H9 (cell line): ENCODE measurements around the gene POLE2. TPM values are rescaled to one million over a fixed set of nuclear protein-coding genes. Genes with fewer than 3 reads are reported as not detected.
A peak's percentile ranks its signal among the peaks of the same experiment; 100 is the strongest.
"Not testable (repeated sequence)": the region's sequence is repeated elsewhere in the genome, so short reads cannot be mapped to it uniquely, and the experiment has no call there.

Source experiments
- DNase-seq: peaks from one replicate; pipeline ENCODE4 v3.0.0-alpha.2; 2017
- H2AFZ ChIP-seq: one replicate; pipeline ENCODE4 v1.6.1; 2013; ENCODE audit warnings: mild to moderate bottlenecking, low read length, control low read depth, moderate library complexity
- H2AK5ac ChIP-seq: 2 replicates; pipeline ENCODE4 v1.6.1; 2013; ENCODE audit warnings: low read length, control low read depth, mixed read lengths; ENCODE audit not compliant: insufficient read length
- H2BK120ac ChIP-seq: one replicate; pipeline ENCODE4 v1.6.1; 2013; ENCODE audit warnings: low read depth, mild to moderate bottlenecking, low read length, control low read depth, inconsistent platforms; ENCODE audit not compliant: poor library complexity, severe bottlenecking
- H2BK12ac ChIP-seq: 2 replicates; pipeline ENCODE4 v1.6.1; 2013; ENCODE audit warnings: low read length, control low read depth, mixed read lengths, low read depth; ENCODE audit not compliant: insufficient read length
- H2BK15ac ChIP-seq: 2 replicates; pipeline ENCODE4 v1.6.1; 2013; ENCODE audit warnings: low read depth, low read length, control low read depth
- H2BK20ac ChIP-seq: one replicate; pipeline ENCODE4 v1.6.1; 2013; ENCODE audit warnings: low read depth, mild to moderate bottlenecking, low read length, control low read depth, inconsistent platforms; ENCODE audit not compliant: poor library complexity, severe bottlenecking
- H2BK5ac ChIP-seq: 2 replicates; pipeline ENCODE4 v1.6.1; 2013; ENCODE audit warnings: low read length, control low read depth, mixed read lengths; ENCODE audit not compliant: insufficient read length
- H3K14ac ChIP-seq: 2 replicates; pipeline ENCODE4 v1.6.1; 2013; ENCODE audit warnings: low read length, control low read depth; ENCODE audit not compliant: insufficient read depth
- H3K18ac ChIP-seq: 2 replicates; pipeline ENCODE4 v1.6.1; 2013; ENCODE audit warnings: low read depth, mild to moderate bottlenecking, mixed read lengths, low read length, control low read depth; ENCODE audit not compliant: insufficient read length
- H3K23ac ChIP-seq: 2 replicates; pipeline ENCODE4 v1.6.1; 2013; ENCODE audit warnings: low read length, control low read depth, mixed read lengths, low read depth; ENCODE audit not compliant: insufficient read length
- H3K23me2 ChIP-seq: 2 replicates; pipeline ENCODE4 v1.6.1; 2013; ENCODE audit warnings: low read depth, mild to moderate bottlenecking, mixed read lengths, low read length, control low read depth; ENCODE audit not compliant: insufficient read length, poor library complexity, severe bottlenecking
- H3K27ac ChIP-seq: 2 replicates; pipeline ENCODE4 v1.5.1; 2013; ENCODE audit warnings: low read length, control low read depth, mixed read lengths, low read depth; ENCODE audit not compliant: insufficient read length
- H3K27me3 ChIP-seq: 2 replicates; pipeline ENCODE4 v1.6.1; 2013; ENCODE audit warnings: low read length, control low read depth, inconsistent platforms; ENCODE audit not compliant: insufficient read depth
- H3K4ac ChIP-seq: 2 replicates; pipeline ENCODE4 v1.6.1; 2013; ENCODE audit warnings: low read depth, mild to moderate bottlenecking, control low read depth, inconsistent platforms, low read length, moderate library complexity
- H3K4me1 ChIP-seq: 2 replicates; pipeline ENCODE4 v1.6.1; 2013; ENCODE audit warnings: low read length, control low read depth, inconsistent platforms; ENCODE audit not compliant: insufficient read depth
- H3K4me2 ChIP-seq: 2 replicates; pipeline ENCODE4 v1.6.1; 2013; ENCODE audit warnings: low read length, control low read depth, mixed read lengths; ENCODE audit not compliant: insufficient read length, insufficient read depth
- H3K56ac ChIP-seq: 2 replicates; pipeline ENCODE4 v1.6.1; 2013; ENCODE audit warnings: low read depth, mild to moderate bottlenecking, mixed read lengths, low read length, control low read depth; ENCODE audit not compliant: insufficient read length
- H3K79me1 ChIP-seq: 2 replicates; pipeline ENCODE4 v1.6.1; 2013; ENCODE audit warnings: low read depth, mild to moderate bottlenecking, moderate library complexity, low read length, control low read depth, inconsistent platforms; ENCODE audit not compliant: insufficient read depth, poor library complexity, severe bottlenecking
- H3K79me2 ChIP-seq: 2 replicates; pipeline ENCODE4 v1.6.1; 2013; ENCODE audit warnings: low read length, control low read depth, inconsistent platforms; ENCODE audit not compliant: insufficient read depth
- H3K9ac ChIP-seq: 2 replicates; pipeline ENCODE4 v1.6.1; 2013; ENCODE audit warnings: low read length, control low read depth, mixed read lengths; ENCODE audit not compliant: insufficient read length; ENCODE audit errors: extremely low read depth
- H3K9me3 ChIP-seq: one replicate; pipeline ENCODE4 v1.6.1; 2013; ENCODE audit warnings: low read depth, low read length, inconsistent platforms; ENCODE audit not compliant: control insufficient read depth
- H3T11ph ChIP-seq: one replicate; pipeline ENCODE4 v1.6.1; 2013; ENCODE audit warnings: mild to moderate bottlenecking, low read length, control low read depth, inconsistent platforms
- H4K20me1 ChIP-seq: one replicate; pipeline ENCODE4 v1.6.1; 2013; ENCODE audit not compliant: control insufficient read depth, insufficient read length, insufficient read depth
- H4K5ac ChIP-seq: 2 replicates; pipeline ENCODE4 v1.6.1; 2013; ENCODE audit warnings: low read depth, mild to moderate bottlenecking, mixed read lengths, low read length, control low read depth; ENCODE audit not compliant: insufficient read length
- H4K8ac ChIP-seq: replicated peaks from 2 replicates; pipeline ENCODE4 v1.6.1; 2013; ENCODE audit warnings: low read length, control low read depth, mixed read lengths, low read depth; ENCODE audit not compliant: insufficient read length
- H4K91ac ChIP-seq: 2 replicates; pipeline ENCODE4 v1.6.1; 2013; ENCODE audit warnings: low read depth, mild to moderate bottlenecking, moderate library complexity, mixed read lengths, low read length, control low read depth; ENCODE audit not compliant: insufficient read length
- H3K27ac Mint-ChIP-seq, 3 experiments: 2 replicates in 2 of 3; 3 replicates in 1 of 3; pipeline ENCODE4 v1.8.0; 2020 to 2021; ENCODE audit warnings: mixed read lengths in 3 of 3, mild to moderate bottlenecking in 1 of 3, moderate library complexity in 1 of 3
- H3K27me3 Mint-ChIP-seq: 2 replicates; pipeline ENCODE4 v1.8.0; 2021; ENCODE audit warnings: low read depth, mild to moderate bottlenecking, moderate library complexity, mixed read lengths
- H3K36me3 Mint-ChIP-seq, 3 experiments: 2 replicates in 2 of 3; 3 replicates in 1 of 3; pipeline ENCODE4 v1.8.0; 2020 to 2021; ENCODE audit warnings: low read depth in 3 of 3, mixed read lengths in 3 of 3; ENCODE audit not compliant: insufficient read depth in 1 of 3
- H3K4me1 Mint-ChIP-seq, 2 experiments: 2 replicates each; pipeline ENCODE4 v1.8.0; 2020; ENCODE audit warnings: mixed read lengths in 2 of 2
- H3K4me3 Mint-ChIP-seq, 2 experiments: 2 replicates in 1 of 2; 3 replicates in 1 of 2; pipeline ENCODE4 v1.8.0; 2020 to 2021; ENCODE audit warnings: mild to moderate bottlenecking in 2 of 2, mixed read lengths in 2 of 2, moderate library complexity in 1 of 2
- H3K9me3 Mint-ChIP-seq, 2 experiments: 2 replicates in 1 of 2; 3 replicates in 1 of 2; pipeline ENCODE4 v1.8.0; 2020; ENCODE audit warnings: mild to moderate bottlenecking in 2 of 2, mixed read lengths in 2 of 2, moderate library complexity in 1 of 2
- WGBS: extraction: QIAGEN DNeasy Blood & Tissue Kit; methylation state at CpG from one replicate; pipeline ENCODE4 v1.1.7; 2013; ENCODE audit warnings: missing lambda C conversion rate, low lambda C conversion rate, mixed read lengths; ENCODE audit not compliant: insufficient read length; ENCODE audit errors: extremely low coverage; 5-methylcytosine and 5-hydroxymethylcytosine counted together
- total RNA-seq: library from RNA; stranded (reverse); gene quantifications from 2 replicates; pipeline ENCODE4 v1.2.1, GENCODE V29; 2021
- TF ChIP-seq, protein P1 (sequence below): fragments of 200-600 bp; sonication (generic); conservative IDR thresholded peaks from 3 replicates; pipeline ENCODE4 v1.8.0; 2021; ENCODE audit warnings: antibody characterized with exemption, mild to moderate bottlenecking

POLE2 gene
- total RNA-seq, 1 experiment from 2014 or later: 25.7 TPM

DNA sequence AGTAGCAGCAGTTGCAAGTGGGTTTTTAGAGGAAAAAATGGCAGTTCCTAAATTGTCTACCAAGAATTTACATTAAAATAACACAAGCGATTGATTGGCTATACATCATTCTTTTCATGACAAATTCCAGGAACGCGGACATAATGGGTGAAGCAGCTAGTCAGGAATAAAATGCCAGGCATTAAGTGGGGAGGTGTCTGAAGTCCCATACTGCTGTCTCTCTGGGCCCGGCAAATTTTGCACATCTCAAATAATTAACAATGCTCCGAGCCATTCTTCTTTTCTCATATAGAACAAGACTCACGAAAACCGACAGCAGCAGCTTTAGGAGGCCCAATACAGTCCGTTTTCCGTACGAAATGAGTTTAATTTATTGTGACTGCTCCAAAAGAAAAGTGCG is 68.3 kb downstream of the POLE2 start:
- no peak overlapping the region for H3K18ac ChIP-seq
- no peak overlapping the region for H2BK15ac ChIP-seq
- H2AK5ac ChIP-seq: no peak overlapping the region
- H3K9ac ChIP-seq: peak overlapping the region; percentile 85
- Mint-ChIP-seq H3K27ac (peak overlapping the region; percentile 32 to 99 (median 99); a peak in 4 of 7 replicates), H3K4me3 (peak overlapping the region; percentile 99), H3K9me3 (no peaks in the 10 kb centered on the region; a peak in 1 of 5 replicates), H3K4me1 (peaks cover 20 to 23% of the 10 kb centered on the region in 2 experiments), H3K36me3 (peaks cover 8 to 36% (median 18%) of the 10 kb centered on the region in 3 experiments), H3K27me3 (no peaks in the 10 kb centered on the region)
- DNase-seq: no peak
- H3T11ph ChIP-seq: no peak overlapping the region
- H3K4me1 ChIP-seq: peaks cover 4% of the 10 kb centered on the region; the same call in 1 of the 2 replicates
- no peak overlapping the region for H3K23ac ChIP-seq
- no peak overlapping the region for H2BK5ac ChIP-seq
- H4K91ac ChIP-seq: no peak overlapping the region
- H2AFZ ChIP-seq: no peak overlapping the region
- H3K79me1 ChIP-seq: no peaks in the 10 kb centered on the region
- no peak overlapping the region for H3K14ac ChIP-seq
- H2BK120ac ChIP-seq: no peak overlapping the region
- no peak overlapping the region for H3K27ac ChIP-seq
- H4K5ac ChIP-seq: no peak overlapping the region
- H3K79me2 ChIP-seq: peaks cover 12% of the 10 kb centered on the region; the same call in 1 of the 2 replicates
- no peak overlapping the region for H2BK12ac ChIP-seq
- no peak overlapping the region for H3K4ac ChIP-seq
- no peaks in the 10 kb centered on the region for H4K20me1 ChIP-seq
- H3K9me3 ChIP-seq: no peaks in the 10 kb centered on the region
- no peaks in the 10 kb centered on the region for H3K27me3 ChIP-seq
- peak overlapping the region; percentile 95 for H3K4me2 ChIP-seq
- H3K56ac ChIP-seq: no peak overlapping the region
- peaks cover 12% of the 10 kb centered on the region for H3K23me2 ChIP-seq
- H4K8ac ChIP-seq: no peak overlapping the region
- no peak overlapping the region for H2BK20ac ChIP-seq
- TF ChIP-seq, protein P1, sequence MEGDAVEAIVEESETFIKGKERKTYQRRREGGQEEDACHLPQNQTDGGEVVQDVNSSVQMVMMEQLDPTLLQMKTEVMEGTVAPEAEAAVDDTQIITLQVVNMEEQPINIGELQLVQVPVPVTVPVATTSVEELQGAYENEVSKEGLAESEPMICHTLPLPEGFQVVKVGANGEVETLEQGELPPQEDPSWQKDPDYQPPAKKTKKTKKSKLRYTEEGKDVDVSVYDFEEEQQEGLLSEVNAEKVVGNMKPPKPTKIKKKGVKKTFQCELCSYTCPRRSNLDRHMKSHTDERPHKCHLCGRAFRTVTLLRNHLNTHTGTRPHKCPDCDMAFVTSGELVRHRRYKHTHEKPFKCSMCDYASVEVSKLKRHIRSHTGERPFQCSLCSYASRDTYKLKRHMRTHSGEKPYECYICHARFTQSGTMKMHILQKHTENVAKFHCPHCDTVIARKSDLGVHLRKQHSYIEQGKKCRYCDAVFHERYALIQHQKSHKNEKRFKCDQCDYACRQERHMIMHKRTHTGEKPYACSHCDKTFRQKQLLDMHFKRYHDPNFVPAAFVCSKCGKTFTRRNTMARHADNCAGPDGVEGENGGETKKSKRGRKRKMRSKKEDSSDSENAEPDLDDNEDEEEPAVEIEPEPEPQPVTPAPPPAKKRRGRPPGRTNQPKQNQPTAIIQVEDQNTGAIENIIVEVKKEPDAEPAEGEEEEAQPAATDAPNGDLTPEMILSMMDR: no peak
- WGBS: no CpG with 5 or more reads among the region's 11 CpGs

- Mint-ChIP-seq H3K36me3 (peaks cover 9 to 38% (median 21%) of the 10 kb centered on the region in 3 experiments), H3K27ac (peak overlapping the region; percentile 32 to 99 (median 99); a peak in 4 of 7 replicates), H3K4me1 (peaks cover 20 to 23% of the 10 kb centered on the region in 2 experiments), H3K4me3 (peak overlapping the region; percentile 99)
- not testable (repeated sequence) for H3K14ac ChIP-seq, H3K27ac ChIP-seq, H3K9me3 Mint-ChIP-seq, H2BK12ac ChIP-seq, H4K8ac ChIP-seq, H3K18ac ChIP-seq, H3K27me3 ChIP-seq, H3K79me1 ChIP-seq, H2AK5ac ChIP-seq, H3K4me1 ChIP-seq, H2BK15ac ChIP-seq, H2BK120ac ChIP-seq, H4K20me1 ChIP-seq, H3K9me3 ChIP-seq, H3K56ac ChIP-seq, H4K5ac ChIP-seq, H3K27me3 Mint-ChIP-seq, H3K9ac ChIP-seq, H3T11ph ChIP-seq, H2BK20ac ChIP-seq, H3K4ac ChIP-seq, DNase-seq, H2AFZ ChIP-seq, H2BK5ac ChIP-seq, H3K23ac ChIP-seq, H4K91ac ChIP-seq
- no CpG with 5 or more reads among the region's 19 CpGs for WGBS
- H3K4me2 ChIP-seq: peak overlapping the region; percentile 95
- peaks cover 12% of the 10 kb centered on the region; the same call in 1 of the 2 replicates for H3K79me2 ChIP-seq
- H3K23me2 ChIP-seq: peaks cover 12% of the 10 kb centered on the region
These were observed 68.7 kb downstream of the POLE2 start for GRCh38 chr14:49619273-49619672.
